Heart left ventricle (tissue), 16 donors: ENCODE measurements around the gene HLA-DQB2. TPM values are rescaled to one million over a fixed set of nuclear protein-coding genes. Genes with fewer than 3 reads are reported as not detected.
"Not testable (repeated sequence)": the region's sequence is repeated elsewhere in the genome, so short reads cannot be mapped to it uniquely, and the experiment has no call there.

Experiments
- ATAC-seq, 4 donors: fragments of 200-7000 bp; cut with Tn5 transposase; one replicate each; pipeline ENCODE4 v1.9.1; 2020 to 2022; ENCODE audit warnings: moderate library complexity in 4 of 4, mild to moderate bottlenecking in 3 of 4, moderate number of reproducible peaks in 1 of 4
- DNase-seq, 5 donors: peaks; one replicate each; pipeline ENCODE4 v3.0.0-alpha.2; 2020
- H3K27ac ChIP-seq, 12 donors: fragments of 200-600 bp; sonication (generic) in 4 of 12; one replicate each; pipeline versions ENCODE4 v1.5.0 to v1.8.0; 2016 to 2022; ENCODE audit warnings: mild to moderate bottlenecking in 2 of 12
- H3K27me3 ChIP-seq, 9 donors: fragments of 200-600 bp; sonication (generic) in 2 of 9; one replicate each; pipeline versions ENCODE4 v1.5.1 to v1.8.0; 2016 to 2022; ENCODE audit warnings: mild to moderate bottlenecking in 3 of 9
- H3K36me3 ChIP-seq, 9 donors: fragments of 200-600 bp; sonication (generic) in 2 of 9; one replicate each; pipeline versions ENCODE4 v1.5.0 to v1.8.0; 2018 to 2022; ENCODE audit warnings: mild to moderate bottlenecking in 2 of 9
- H3K4me1 ChIP-seq, 12 donors: fragments of 200-600 bp; sonication (generic) in 4 of 12; one replicate each; pipeline versions ENCODE4 v1.5.0 to v1.8.0; 2016 to 2022; ENCODE audit warnings: mild to moderate bottlenecking in 3 of 12
- H3K4me3 ChIP-seq, 12 donors: fragments of 200-600 bp; sonication (generic) in 4 of 12; one replicate each; pipeline versions ENCODE4 v1.5.0 to v1.8.0; 2017 to 2022; ENCODE audit warnings: mild to moderate bottlenecking in 9 of 12, moderate library complexity in 4 of 12
- H3K9me3 ChIP-seq, 12 donors: fragments of 200-600 bp; sonication (generic) in 4 of 12; one replicate each; pipeline versions ENCODE4 v1.5.0 to v1.8.0; 2016 to 2022; ENCODE audit warnings: mild to moderate bottlenecking in 1 of 12
- CTCF ChIP-seq, 12 donors: fragments of 200-600 bp; sonication (generic) in 4 of 12; IDR thresholded peaks; one replicate each; pipeline versions ENCODE4 v1.5.0 to v1.8.0; 2018 to 2022; ENCODE audit warnings: antibody characterized with exemption in 12 of 12, mild to moderate bottlenecking in 5 of 12
- POLR2A ChIP-seq, 2 donors: fragments of 450-650 bp; IDR thresholded peaks; one replicate each; pipeline ENCODE4 v1.6.1; 2017; ENCODE audit warnings: antibody characterized with exemption in 2 of 2, mild to moderate bottlenecking in 2 of 2, moderate library complexity in 2 of 2
- WGBS, 4 donors: extraction: QIAGEN DNeasy Blood & Tissue Kit in 2 of 4; methylation state at CpG; one replicate each; pipeline versions ENCODE4 v1.1.5 to v1.1.7; 2013 to 2018; 5-methylcytosine and 5-hydroxymethylcytosine counted together
- intact Hi-C, 10 donors: fragments of 100-400 bp; cut with DNase I; formaldehyde crosslinking; loops; one replicate each; pipeline versions ENCODE4 v1.11.1 to v1.14.2; 2022
- polyA plus RNA-seq, 2 donors: library from polyadenylated mRNA; stranded (reverse); fragments of 200-250 nt; gene quantifications; one replicate each; pipeline ENCODE4 v1.2.3, GENCODE V29; 2013
- total RNA-seq, 9 donors: library from RNA; depleted of rRNA in 2 of 9; stranded (reverse); fragments of >200 nt in 2 of 9; fragmentation: NEBNext Ultra II Directional in 3 of 9; extraction: Animal tissue kit (Norgen Biotek cat#: 25700) in 3 of 9; gene quantifications; one replicate each; pipeline versions ENCODE4 v1.1.0 to v1.2.4, GENCODE V29; 2016 to 2023
- donor health status: ischemic (EF 13 %, LVEDD 7.1; RV severe dilation, severe dysfunction).
- donor health status: healthy with polysubstance abuse.
- donor health status: DM: no; HTN: yes; CAD: no.
- donor health status: DM: no; HTN: no; CAD: no.
- donor health status: ischemic (EF 25% LVEDD 6.9; RV normal size, moderate dysfunction).
- donor health status: ischemic (EF 25% LVEDD 5.7; RV mildly dilated, moderate dysfunction).
- donor health status: healthy.
- donor health status: DM: yes; HTN: yes; CAD: no.
- donor health status: ischemic (EF 35%, LVEDD 5.7; RV mildly dilated, moderate dysfunction).
- donor health status: nonischemic (EF 11% LVEDD 7.7; RV severe dilation, severe dysfunction).
- donor health status: DM: yes; HTN: yes; CAD: no.
- donor health status: PGD.
- donor health status: ischemic (EF 29% LVEDD 5.4; RV normal size, mild dysfunction).
- donor health status: nonischemic (EF 23%, LVEDD 6.1; RV moderate dilation, normal function).

HLA-DQB2 gene
- total and polyA plus RNA-seq, 11 donors, result 0.55 to 26.4 (median 1.5) TPM; not detected in 5

- ATAC-seq (no peak), DNase-seq (no peak)
- no peak overlapping the region for H3K27ac ChIP-seq
- no peaks in the 10 kb centered on the region for H3K9me3 ChIP-seq
- H3K4me3 ChIP-seq, result no peak overlapping the region
- WGBS, 4 donors, result 31 to 43% (median 34%) methylated on average over 8 of the region's 8 CpGs
- H3K36me3 ChIP-seq, result no peaks in the 10 kb centered on the region
- intact Hi-C loops, result no loop called here
- TF ChIP-seq POLR2A (IDR thresholded peaks at IDR 0.05) (no peak), CTCF (IDR thresholded peaks at IDR 0.05) (no peak)
- H3K27me3 ChIP-seq, result peaks cover 0 to 49% (median 4%) of the 10 kb centered on the region in 9 donors
- no peaks in the 10 kb centered on the region for H3K4me1 ChIP-seq
These were observed 10.8 kb downstream of the HLA-DQB2 start for GRCh38 chr6:32752580-32752979.

- intact Hi-C loops, result loop anchor here in 1 of 10 donors (5.0 kb wide), 1 partner anchor 103 kb away; no protein-coding TSS in a partner anchor
- not testable (repeated sequence) for ATAC-seq, H3K9me3 ChIP-seq, H3K27ac ChIP-seq, H3K36me3 ChIP-seq, DNase-seq, H3K4me1 ChIP-seq, H3K4me3 ChIP-seq
- H3K27me3 ChIP-seq, result peaks cover 0 to 64% (median 5%) of the 10 kb centered on the region in 9 donors
- 29 to 64% (median 51%) methylated on average over 1 of the region's 1 CpG for WGBS, 4 donors
These were observed 17.7 kb downstream of the HLA-DQB2 start for GRCh38 chr6:32745649-32746048.

GRCh38 chr6:32744776-32745175, 18.6 kb downstream of the HLA-DQB2 start:
- no peaks in the 10 kb centered on the region for H3K9me3 ChIP-seq
- peaks cover 0 to 65% (median 5%) of the 10 kb centered on the region in 9 donors for H3K27me3 ChIP-seq
- WGBS, 4 donors, result 39 to 49% (median 45%) methylated on average over 5 of the region's 5 CpGs
- intact Hi-C loops, result loop anchor here in 1 of 10 donors (5.0 kb wide), 1 partner anchor 102 kb away; no protein-coding TSS in a partner anchor
- H3K4me3 ChIP-seq, result no peak overlapping the region
- ATAC-seq, result no peak
- no peaks in the 10 kb centered on the region for H3K4me1 ChIP-seq
- H3K36me3 ChIP-seq, result no peaks in the 10 kb centered on the region
- no peak overlapping the region for H3K27ac ChIP-seq
- DNase-seq, result no peak
- TF ChIP-seq CTCF (IDR thresholded peaks at IDR 0.05) (no peak), POLR2A (IDR thresholded peaks at IDR 0.05) (no peak)

GRCh38 chr6:32742374-32742773, 21.0 kb downstream of the HLA-DQB2 start:
- H3K4me3 ChIP-seq, result no peak overlapping the region
- H3K27me3 ChIP-seq, result peaks cover 0 to 77% (median 5%) of the 10 kb centered on the region in 9 donors
- WGBS, 4 donors, result 84 to 91% (median 87%) methylated on average over 3 of the region's 3 CpGs
- ATAC-seq, result no peak
- DNase-seq, result no peak
- no peaks in the 10 kb centered on the region for H3K9me3 ChIP-seq
- no peak overlapping the region for H3K27ac ChIP-seq
- intact Hi-C loops, result no loop called here
- H3K4me1 ChIP-seq, result no peaks in the 10 kb centered on the region
- no peak for TF ChIP-seq CTCF (IDR thresholded peaks at IDR 0.05)
- no peak for TF ChIP-seq POLR2A (IDR thresholded peaks at IDR 0.05)
- H3K36me3 ChIP-seq, result no peaks in the 10 kb centered on the region
